Sigmoid colon (tissue), 4 donors: ENCODE results near the gene TSPEAR.

Source experiments
- CTCF ChIP-seq, 4 experiments: fragments of 450-650 bp in 3 of 4; fragments of 200-600 bp in 1 of 4; IDR thresholded peaks; one replicate each; pipeline ENCODE4 v1.5.1; 2016 to 2019; ENCODE audit warnings: antibody characterized with exemption in 4 of 4, mild to moderate bottlenecking in 3 of 4, moderate library complexity in 2 of 4
- POLR2AphosphoS5 ChIP-seq, 4 donors: sonication (generic); formaldehyde crosslinking; IDR thresholded peaks; one replicate each; pipeline ENCODE4 v1.6.1; 2017; ENCODE audit warnings: antibody characterized with exemption in 4 of 4

GRCh38 chr21:44448651-44449131 is 262.7 kb downstream of the TSPEAR start:
- TF ChIP-seq CTCF (IDR thresholded peaks at IDR 0.05) (no peak), POLR2AphosphoS5 (IDR thresholded peaks at IDR 0.05) (no peak)
